Suprapubic skin (tissue), 2 donors: ENCODE measurements around the gene OR1A1.

Source experiments
- EP300 ChIP-seq: sonication (generic); formaldehyde crosslinking; IDR thresholded peaks from one replicate; pipeline ENCODE4 v1.6.1; 2017; ENCODE audit warnings: antibody characterized with exemption
- POLR2A ChIP-seq, 2 donors: fragments of 450-650 bp; IDR thresholded peaks; one replicate each; pipeline ENCODE4 v1.6.1; 2017; ENCODE audit warnings: antibody characterized with exemption in 2 of 2, mild to moderate bottlenecking in 2 of 2, moderate library complexity in 2 of 2

GRCh38 chr17:3222505-3222904 is 15.0 kb downstream of the OR1A1 start:
- TF ChIP-seq POLR2A (IDR thresholded peaks at IDR 0.05), result no peak
- TF ChIP-seq EP300, result no peak
